GM12878 (cell line): ENCODE measurements around the gene ZNF397. TPM values are rescaled to one million over a fixed set of nuclear protein-coding genes. Genes with fewer than 3 reads are reported as not detected.

Experiments
- ATAC-seq: fragments of 200-7000 bp; cut with Tn5 transposase; 3 replicates; pipeline ENCODE4 v1.9.1; 2020; ENCODE audit warnings: mild to moderate bottlenecking, moderate library complexity
- BruUV-seq: library from RNA; stranded (reverse); fragments of 400-500 nt; replicated peaks from 2 replicates; lab custom pipeline; 2021; lab: Mats Ljungman, UMichigan
- CTCF ChIA-PET: fragments of 300-600 bp; sonication (Branson Sonifier 250); formaldehyde crosslinking; extraction: SDS; loops from one replicate; lab custom pipeline; 2021; ENCODE audit warnings: inconsistent platforms; lab: Yijun Ruan, JAX
- POLR2A ChIA-PET: fragments of 350-600 bp; formaldehyde crosslinking; extraction: SDS; loops from one replicate; lab custom pipeline; 2021; ENCODE audit warnings: inconsistent platforms; lab: Charles Lee
- RAD21 ChIA-PET: fragments of 300-600 bp; sonication (Branson Sonifier 250); formaldehyde crosslinking; loops from one replicate; lab custom pipeline; 2023; ENCODE audit warnings: antibody characterized with exemption; ENCODE audit not compliant: unreplicated experiment; lab: Charles Lee
- SMC1A ChIA-PET: fragments of 300-600 bp; sonication (Branson Sonifier 250); formaldehyde crosslinking; loops from one replicate; lab custom pipeline; 2023; ENCODE audit not compliant: unreplicated experiment, uncharacterized antibody; lab: Charles Lee
- DNase-seq: peaks from one replicate; pipeline ENCODE4 v3.0.0-alpha.2; 2011; ENCODE audit warnings: low read depth, low spot score
- FAIRE-seq: peaks from 3 replicates; lab custom pipeline; 2011; peaks lifted over from hg19 to GRCh38; lab: Jason Lieb, UNC
- H2AFZ ChIP-seq: 2 replicates; pipeline ENCODE4 v1.6.0; 2011; ENCODE audit warnings: low read depth, low read length, control low read depth; ENCODE audit not compliant: control insufficient read depth
- H3K27ac ChIP-seq: 2 replicates; pipeline ENCODE4 v1.5.1; 2011; ENCODE audit warnings: control low read depth; ENCODE audit not compliant: control insufficient read depth, insufficient read depth
- H3K27me3 ChIP-seq, 2 experiments: replicated peaks in 1 of 2; 2 replicates each; pipeline versions ENCODE4 v1.6.0 to v1.6.1; 2011; ENCODE audit warnings: low read length in 1 of 2; ENCODE audit not compliant: control insufficient read depth in 2 of 2, insufficient read depth in 2 of 2
- H3K36me3 ChIP-seq, 2 experiments: 2 replicates each; pipeline ENCODE4 v1.5.1; 2011; ENCODE audit warnings: low read length in 1 of 2; ENCODE audit not compliant: control insufficient read depth in 2 of 2, insufficient read depth in 2 of 2
- H3K4me1 ChIP-seq: 2 replicates; pipeline ENCODE4 v1.6.1; 2011; ENCODE audit warnings: mild to moderate bottlenecking, low read length, moderate library complexity, mixed read lengths; ENCODE audit not compliant: control insufficient read depth, insufficient read depth
- H3K4me2 ChIP-seq: 2 replicates; pipeline ENCODE4 v1.6.0; 2011; ENCODE audit warnings: control low read depth; ENCODE audit not compliant: control insufficient read depth, insufficient read depth
- H3K4me3 ChIP-seq: fragments of 200-600 bp; sonication (generic); 2 replicates; pipeline ENCODE4 v1.5.1; 2016
- H3K79me2 ChIP-seq: 2 replicates; pipeline ENCODE4 v1.6.0; 2011; ENCODE audit warnings: low read length; ENCODE audit not compliant: control insufficient read depth, insufficient read depth
- H3K9ac ChIP-seq: 2 replicates; pipeline ENCODE4 v1.8.0; 2011; ENCODE audit warnings: low read length, control low read depth, mixed read lengths; ENCODE audit not compliant: control insufficient read depth, insufficient read depth
- H3K9me3 ChIP-seq: replicated peaks from 3 replicates; pipeline ENCODE4 v1.5.1; 2011; ENCODE audit warnings: mild to moderate bottlenecking, low read length; ENCODE audit not compliant: control insufficient read depth, insufficient read depth
- H4K20me1 ChIP-seq: 2 replicates; pipeline ENCODE4 v1.6.0; 2011; ENCODE audit not compliant: control insufficient read depth, insufficient read depth
- CHD4 ChIP-seq: fragments of 200-600 bp; sonication (generic); IDR thresholded peaks from 2 replicates; pipeline ENCODE4 v1.6.1; 2016; ENCODE audit warnings: mild to moderate bottlenecking
- FOS ChIP-seq: IDR thresholded peaks from 3 replicates; pipeline ENCODE4 v1.6.1; 2011; ENCODE audit warnings: borderline replicate concordance; ENCODE audit not compliant: insufficient read length; ENCODE audit errors: extremely low read depth
- NR2C2 ChIP-seq: IDR thresholded peaks from 2 replicates; pipeline ENCODE4 v1.6.1; 2011; ENCODE audit warnings: borderline replicate concordance, low read depth; ENCODE audit not compliant: control insufficient read depth, insufficient read length
- STAT3 ChIP-seq: IDR thresholded peaks from 2 replicates; pipeline ENCODE4 v1.6.1; 2011; ENCODE audit warnings: low read depth, low read length, improper control_type of control experiment
- ZBTB4 ChIP-seq: fragments of 450-650 bp; formaldehyde crosslinking; IDR thresholded peaks from 2 replicates; pipeline ENCODE4 v1.4.0; 2022; ENCODE audit warnings: mild to moderate bottlenecking, moderate library complexity
- ZNF274 ChIP-seq: IDR thresholded peaks from one replicate; pipeline ENCODE4 v1.8.0; 2011; ENCODE audit not compliant: insufficient read length, insufficient read depth
- WGBS: methylation state at CpG from one replicate; pipeline ENCODE4 v1.1.6; 2016; ENCODE audit warnings: low lambda C conversion rate; ENCODE audit not compliant: insufficient replicate concordance, insufficient coverage; ENCODE audit errors: missing lambda C conversion rate; 5-methylcytosine and 5-hydroxymethylcytosine counted together
- in situ Hi-C: fragments of 300-500 bp; cut with MboI; formaldehyde crosslinking; loops from 9 replicates; pipeline ENCODE4 v1.14.3; 2018; ENCODE audit warnings: mixed read lengths
- intact Hi-C: fragments of 100-400 bp; cut with micrococcal nuclease; formaldehyde crosslinking; loops from one replicate; pipeline ENCODE4 v1.14.2; 2022; ENCODE audit not compliant: unreplicated experiment
- polyA plus RNA-seq, 11 experiments: library from polyadenylated mRNA; depleted of rRNA in 4 of 11; unstranded in 6 of 11; stranded (reverse) in 5 of 11; fragments of >200 nt; fragmentation: Nextera tagmentation in 4 of 11; fragmentation: Illumina TruSeq in 1 of 11; extraction: Ambion mirVana in 4 of 11; extraction: Trizol in 1 of 11; gene quantifications; 1 replicate in 1 of 11; 2 replicates in 10 of 11; pipeline versions ENCODE4 v1.2.1 to v1.2.3, GENCODE V29; 2011 to 2016; ENCODE audit warnings: inconsistent platforms in 2 of 11, missing spikeins in 2 of 11, low read depth in 1 of 11
- total RNA-seq, 4 experiments: library from RNA; depleted of rRNA in 3 of 4; stranded (reverse); fragments of >200 nt in 3 of 4; fragmentation: Illumina TruSeq in 1 of 4; extraction: Trizol in 1 of 4; gene quantifications; 2 replicates each; pipeline versions ENCODE4 v1.2.1 to v1.2.3, GENCODE V29; 2013 to 2021

Gene ZNF397
- total and polyA plus RNA-seq, 10 of the 15 experiments (the other 5 are each of a cell fraction or from before 2014, with no cell fraction given), result 5.2 to 13.3 (median 10.8) TPM

- no peak for TF ChIP-seq ZBTB4
- no peak for TF ChIP-seq NR2C2
- TF ChIP-seq CHD4, result no peak
- TF ChIP-seq STAT3, result no peak
Observed at GRCh38 chr18:35244671-35245070, 3.8 kb downstream of the ZNF397 start (continued).

- Histone ChIP-seq H3K27ac (no peak overlapping the region), H3K79me2 (peaks cover 9% of the 10 kb centered on the region), H3K9me3 (peaks cover 48% of the 10 kb centered on the region), H3K4me3 (no peak overlapping the region), H3K4me2 (no peak overlapping the region), H4K20me1 (no peaks in the 10 kb centered on the region)
- DNase-seq, result no peak
- WGBS, result 97% methylated on average over 4 of the region's 4 CpGs
- SMC1A ChIA-PET, result interaction anchor here (1.1 to 2.3 kb wide), 4 partner anchors 44 to 219 kb away, joined by 3 to 10 read pairs (median 4); partner anchors contain the start of gene ZSCAN30
- CTCF ChIA-PET, result interaction anchor here (1.1 to 1.7 kb wide), 2 partner anchors 43 to 151 kb away, joined by 3 to 5 read pairs; no protein-coding TSS in a partner anchor
- POLR2A ChIA-PET, result no interaction called here
- no TSS peak for BruUV-seq
- intact Hi-C loops, result loop anchor here (10.0 kb wide), 1 partner anchor 329 kb away; no protein-coding TSS in a partner anchor
- peak; percentile 18 for TF ChIP-seq ZNF274
- TF ChIP-seq FOS, result no peak
- TF ChIP-seq, all 136 proteins: peak for 1
- ATAC-seq (no peak), FAIRE-seq (no peak)
- H3K36me3 ChIP-seq, result peaks cover 2 to 24% of the 10 kb centered on the region in 2 experiments
- in situ Hi-C loops, result no loop called here
- H3K9ac ChIP-seq, result no peak overlapping the region
- H3K27me3 ChIP-seq, result no peaks in the 10 kb centered on the region
- RAD21 ChIA-PET, result interaction anchor here (1.4 kb wide), 1 partner anchor 14 kb away, joined by 3 read pairs; no protein-coding TSS in a partner anchor
- H3K4me1 ChIP-seq, result no peaks in the 10 kb centered on the region
- no peak overlapping the region for H2AFZ ChIP-seq
Observed at GRCh38 chr18:35245719-35246317, 5.0 kb downstream of the ZNF397 start.
